GM12892 (cell line): ENCODE results near the gene TNNT3.

Experiments used
- POLR2A ChIP-seq: IDR thresholded peaks from 2 replicates; pipeline ENCODE4 v1.6.1; 2011; ENCODE audit warnings: low read depth, low read length, control low read depth
- POLR2AphosphoS5 ChIP-seq: IDR thresholded peaks from 2 replicates; pipeline ENCODE4 v1.6.1; 2011; ENCODE audit warnings: low read depth, low read length, control low read depth
- TAF1 ChIP-seq: IDR thresholded peaks from 2 replicates; pipeline ENCODE4 v1.6.1; 2011; ENCODE audit warnings: low read depth, mild to moderate bottlenecking, control low read depth, low read length, borderline replicate concordance

GRCh38 chr11:1949922-1950321, 30.4 kb downstream of the TNNT3 start:
- TF ChIP-seq POLR2A, result no peak
- TF ChIP-seq POLR2AphosphoS5, result no peak
- no peak for TF ChIP-seq TAF1
